Measurements from ENCODE around the gene KDM4B. TPM values are rescaled to one million over a fixed set of nuclear protein-coding genes. Genes with fewer than 3 reads are reported as not detected.
A peak's percentile ranks its signal among the peaks of the same experiment; 100 is the strongest.

Gene KDM4B
- total and polyA plus RNA-seq, 4 donors = 3.2 to 19.7 (median 12.9) TPM

GRCh38 chr19:5092481-5092843, 123.5 kb downstream of the KDM4B start (continued):
- TF ChIP-seq ZBTB33 (IDR thresholded peaks at IDR 0.05) (no peak), SP1 (IDR thresholded peaks at IDR 0.05) (no peak), JUND (IDR thresholded peaks at IDR 0.05) (no peak), HNF4G (IDR thresholded peaks at IDR 0.05) (no peak), FOXA1 (IDR thresholded peaks at IDR 0.05) (no peak), EGR1 (IDR thresholded peaks at IDR 0.05; ENCODE audit: low read depth in 2 of 2) (no peak), NR2F2 (IDR thresholded peaks at IDR 0.05) (no peak), YY1 (IDR thresholded peaks at IDR 0.05) (no peak)

GRCh38 chr19:5093297-5093928, 124.5 kb downstream of the KDM4B start:
- no peak overlapping the region for H3K4me3 ChIP-seq (ENCODE audit: low read depth in 1 of 3, low read length in 3 of 3)
- no peak overlapping the region for H3K9ac ChIP-seq (ENCODE audit: low read depth in 1 of 2, low read length in 2 of 2)
- no peaks in the 10 kb centered on the region for H3K4me1 ChIP-seq (ENCODE audit: control insufficient read depth in 4 of 4, insufficient read depth in 4 of 4, low read length in 3 of 4)
- H3K27ac ChIP-seq (ENCODE audit: low read depth in 1 of 2, low read length in 2 of 2) = peak overlapping the region in 1 of 2 donors; percentile 1
- H3K9me3 ChIP-seq (ENCODE audit: control insufficient read depth in 4 of 4, low read length in 3 of 4) = peaks cover 0 to 3% (median under 1%) of the 10 kb centered on the region in 4 donors
- H3K27me3 ChIP-seq (ENCODE audit: control insufficient read depth in 4 of 4, insufficient read depth in 4 of 4, low read length in 3 of 4) = no peaks in the 10 kb centered on the region
- DNase-seq (ENCODE audit: low spot score) = no peak
- peaks cover 2 to 20% (median 4%) of the 10 kb centered on the region in 4 donors for H3K36me3 ChIP-seq (ENCODE audit: control insufficient read depth in 4 of 4, insufficient read depth in 3 of 4, low read depth in 1 of 4, low read length in 3 of 4)
- no peak for TF ChIP-seq MAX (IDR thresholded peaks at IDR 0.05)
- TF ChIP-seq FOXA2 (IDR thresholded peaks at IDR 0.05) = no peak
- no peak for TF ChIP-seq HNF4A (conservative IDR thresholded peaks at IDR 0.05)
- TF ChIP-seq TAF1 (conservative IDR thresholded peaks at IDR 0.05) = no peak
- TF ChIP-seq YY1 (IDR thresholded peaks at IDR 0.05) = no peak
- TF ChIP-seq RXRA (IDR thresholded peaks at IDR 0.05) = no peak
- TF ChIP-seq CTCF (IDR thresholded peaks at IDR 0.05; ENCODE audit: low read depth, low read length, missing input control) = no peak
- TF ChIP-seq JUND (IDR thresholded peaks at IDR 0.05) = no peak
- no peak for TF ChIP-seq ATF3 (IDR thresholded peaks at IDR 0.05)
- no peak for TF ChIP-seq FOXA1 (IDR thresholded peaks at IDR 0.05)
- TF ChIP-seq HNF4G (IDR thresholded peaks at IDR 0.05) = no peak
- no peak for TF ChIP-seq REST (IDR thresholded peaks at IDR 0.05)
- no peak for TF ChIP-seq SP1 (IDR thresholded peaks at IDR 0.05)
- no peak for TF ChIP-seq GABPA (IDR thresholded peaks at IDR 0.05 in 1 of 2, conservative IDR thresholded peaks at IDR 0.05 in 1 of 2)
- TF ChIP-seq NR2F2 (IDR thresholded peaks at IDR 0.05) = no peak
- no peak for TF ChIP-seq ZBTB33 (IDR thresholded peaks at IDR 0.05)
- no peak for TF ChIP-seq EGR1 (IDR thresholded peaks at IDR 0.05; ENCODE audit: low read depth in 2 of 2)
- TF ChIP-seq RAD21 (IDR thresholded peaks at IDR 0.05) = no peak
- 89% methylated on average over 31 of the region's 31 CpGs for WGBS
